Stimulated activated memory B cell treated with anti-CD40 and anti-IgM and Interleukin-4, amounts not matched to agents 10 μg/mL and 1 μg/mL and 100 μg/mL, for 72 hours (primary cell): ENCODE results near the gene UBASH3A.
A peak's percentile ranks its signal among the peaks of the same experiment; 100 is the strongest.
"Not testable (repeated sequence)": the region's sequence is repeated elsewhere in the genome, so short reads cannot be mapped to it uniquely, and the experiment has no call there.

Experiments used
- ATAC-seq: fragments of 150-1000 bp; cut with Tn5 transposase; 2 replicates; pipeline ENCODE4 v1.10.0; 2021
- H3K27ac Mint-ChIP-seq: one replicate; pipeline ENCODE4 v1.8.0; 2022; ENCODE audit warnings: mild to moderate bottlenecking, mixed read lengths
- H3K27me3 Mint-ChIP-seq: one replicate; pipeline ENCODE4 v1.8.0; 2022; ENCODE audit warnings: mixed read lengths
- H3K36me3 Mint-ChIP-seq: one replicate; pipeline ENCODE4 v1.8.0; 2022; ENCODE audit warnings: mixed read lengths
- H3K4me1 Mint-ChIP-seq: one replicate; pipeline ENCODE4 v1.8.0; 2022; ENCODE audit warnings: mixed read lengths
- H3K4me3 Mint-ChIP-seq: one replicate; pipeline ENCODE4 v1.8.0; 2022; ENCODE audit warnings: mild to moderate bottlenecking, moderate library complexity, mixed read lengths
- H3K9me3 Mint-ChIP-seq: one replicate; pipeline ENCODE4 v1.8.0; 2022; ENCODE audit warnings: mixed read lengths

Gene UBASH3A

DNA sequence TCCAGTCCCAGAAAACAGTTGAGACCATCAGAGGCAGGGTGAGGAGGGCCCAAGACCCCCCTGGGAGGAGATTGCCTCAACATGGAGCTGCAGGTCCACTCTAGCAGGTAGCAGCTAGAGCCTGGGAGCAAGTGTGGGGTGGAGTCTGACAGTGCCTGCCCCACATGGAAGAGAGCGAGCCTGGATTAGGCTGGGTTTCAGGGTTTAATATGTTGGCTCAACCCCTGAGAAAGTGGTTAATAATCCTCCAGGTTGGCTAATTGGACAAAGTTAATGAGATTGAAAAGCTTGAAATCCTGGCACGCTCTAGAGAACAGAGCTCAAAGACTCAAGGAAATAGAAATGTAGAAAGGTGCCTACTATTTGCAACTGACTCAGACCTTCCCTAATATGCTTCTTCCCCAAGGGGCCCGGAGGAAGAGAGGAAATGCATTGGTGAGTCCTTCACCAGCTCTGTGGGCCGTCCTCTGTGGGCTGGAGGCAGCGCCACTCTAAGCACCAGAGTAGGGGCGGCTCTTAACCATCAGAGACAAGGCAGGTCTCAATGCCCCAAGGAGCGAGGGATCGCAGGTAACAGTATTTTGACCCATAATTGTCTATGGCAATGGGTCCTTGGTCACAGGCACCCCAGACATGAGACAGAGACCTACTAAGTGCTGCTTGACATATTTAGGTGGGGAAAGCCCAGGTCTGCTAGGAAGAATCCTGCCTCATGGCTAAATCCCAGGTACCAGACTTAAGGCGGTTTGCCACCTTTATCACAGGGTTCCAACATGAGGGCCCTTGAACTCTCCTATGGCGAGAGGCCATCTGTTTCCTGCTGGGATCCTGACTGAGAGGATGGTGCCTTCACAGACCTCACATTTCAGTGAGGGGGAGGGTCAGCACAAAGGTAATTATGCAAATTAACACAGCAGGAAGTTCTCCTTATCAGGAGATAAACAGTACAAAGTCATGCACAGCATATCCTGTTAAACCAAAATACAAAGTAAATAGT lies 58.5 kb downstream of the UBASH3A start:
- no peaks in the 10 kb centered on the region for H3K27me3 Mint-ChIP-seq
- H3K4me3 Mint-ChIP-seq: peak overlapping the region; percentile 11
- H3K9me3 Mint-ChIP-seq: peaks cover 6% of the 10 kb centered on the region
- H3K4me1 Mint-ChIP-seq: peaks cover 70% of the 10 kb centered on the region
- H3K27ac Mint-ChIP-seq: peak overlapping the region; percentile 85
- H3K36me3 Mint-ChIP-seq: no peaks in the 10 kb centered on the region
- no peak for ATAC-seq

DNA sequence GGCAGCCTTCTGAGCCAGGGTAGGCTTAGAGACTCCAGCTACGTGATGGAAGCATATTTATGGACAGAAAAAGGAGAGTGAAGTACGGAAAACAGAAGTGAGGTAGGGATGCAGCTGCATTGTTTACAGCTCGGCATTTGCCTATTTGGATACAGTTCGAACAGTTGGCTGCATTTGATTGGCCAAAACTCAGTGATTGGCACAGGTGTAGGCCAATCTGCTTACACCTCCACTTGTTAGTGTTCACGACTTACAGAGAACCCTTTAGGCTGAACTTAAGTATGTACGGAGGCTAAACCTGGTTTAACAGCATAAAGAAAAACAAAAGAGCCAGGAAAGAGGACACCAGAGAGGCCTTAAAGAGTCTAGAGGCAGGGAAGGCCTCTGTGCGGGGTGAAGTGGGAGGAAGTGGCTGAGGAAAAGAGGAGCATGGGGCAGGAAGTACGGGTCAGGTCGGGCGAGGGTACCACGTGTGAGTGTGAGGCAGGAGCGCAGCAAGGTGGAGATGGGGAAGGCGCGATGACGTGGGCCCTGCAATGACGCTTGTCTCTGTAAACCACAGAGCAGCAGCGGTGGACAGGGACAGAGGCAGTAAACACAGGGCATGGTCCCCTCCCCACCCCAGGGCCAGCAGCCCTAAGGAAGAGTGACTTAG lies 60.3 kb downstream of the UBASH3A start:
- Mint-ChIP-seq H3K27ac (peak overlapping the region; percentile 85), H3K4me1 (peaks cover 88% of the 10 kb centered on the region), H3K9me3 (peaks cover 6% of the 10 kb centered on the region), H3K27me3 (no peaks in the 10 kb centered on the region), H3K4me3 (peak overlapping the region; percentile 29), H3K36me3 (no peaks in the 10 kb centered on the region)
- no peak for ATAC-seq

DNA sequence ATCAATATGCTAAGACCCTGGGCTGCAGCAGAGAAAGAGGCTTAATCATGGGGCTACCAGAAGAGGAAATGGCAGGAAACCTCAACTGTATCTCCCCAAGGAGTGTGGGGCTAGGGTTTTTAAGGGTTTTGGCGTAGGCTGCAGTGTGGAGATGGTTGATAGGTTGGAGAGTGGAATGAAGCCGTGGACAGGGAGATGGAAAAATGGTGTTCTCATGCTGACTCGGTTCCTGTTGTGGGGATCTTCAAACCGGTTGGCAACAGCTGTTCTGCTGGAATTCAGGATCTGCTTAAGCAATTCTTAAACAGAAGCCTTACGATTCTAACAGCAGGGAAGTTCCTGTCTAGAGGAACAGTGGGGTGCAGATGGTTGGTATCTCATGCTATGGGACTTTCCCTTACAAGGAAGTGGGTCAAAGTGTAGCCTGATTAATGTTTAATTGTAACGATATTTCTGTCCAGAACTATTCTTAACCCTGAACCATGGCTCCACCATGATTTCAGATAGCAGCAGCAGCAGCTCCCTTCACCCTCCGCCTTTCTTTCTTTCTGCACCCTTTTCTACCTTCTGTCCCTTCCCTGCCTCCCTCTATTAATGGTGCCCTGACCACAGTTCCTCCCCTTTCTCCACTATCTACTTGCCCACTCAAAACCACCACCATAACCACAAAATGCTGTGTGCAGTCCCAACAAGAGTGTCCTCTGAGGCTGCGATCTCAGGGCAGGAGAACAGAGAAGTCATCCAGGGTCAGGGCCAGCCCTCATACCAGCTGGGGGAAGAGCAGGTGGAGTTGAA lies 61.5 kb downstream of the UBASH3A start:
- H3K4me3 Mint-ChIP-seq: peak overlapping the region; percentile 30
- peak; percentile 69 for ATAC-seq
- no peaks in the 10 kb centered on the region for H3K27me3 Mint-ChIP-seq
- peak overlapping the region; percentile 85 for H3K27ac Mint-ChIP-seq
- peaks cover 6% of the 10 kb centered on the region for H3K9me3 Mint-ChIP-seq
- peaks cover 89% of the 10 kb centered on the region for H3K4me1 Mint-ChIP-seq
- no peaks in the 10 kb centered on the region for H3K36me3 Mint-ChIP-seq

DNA sequence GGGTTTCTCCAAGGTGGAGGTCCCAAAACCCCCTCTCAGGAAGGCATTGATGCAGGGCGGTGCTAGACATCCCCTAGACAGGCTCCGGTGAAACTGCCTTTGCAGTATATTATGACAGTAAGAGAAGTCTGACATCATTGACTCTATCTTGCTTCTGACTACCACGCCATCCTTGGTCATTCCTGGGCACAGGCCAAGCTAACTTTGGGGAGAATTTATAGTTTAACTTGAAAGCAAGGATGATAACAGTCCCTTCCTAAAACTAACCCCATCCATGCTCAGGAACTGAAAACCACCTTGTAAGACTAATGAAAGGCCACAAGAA lies 62.1 kb downstream of the UBASH3A start:
- no peak overlapping the region for H3K4me3 Mint-ChIP-seq
- ATAC-seq: no peak
- H3K36me3 Mint-ChIP-seq: no peaks in the 10 kb centered on the region
- H3K27me3 Mint-ChIP-seq: no peaks in the 10 kb centered on the region
- peaks cover 84% of the 10 kb centered on the region for H3K4me1 Mint-ChIP-seq
- peak overlapping the region; percentile 85 for H3K27ac Mint-ChIP-seq
- peaks cover 6% of the 10 kb centered on the region for H3K9me3 Mint-ChIP-seq

DNA sequence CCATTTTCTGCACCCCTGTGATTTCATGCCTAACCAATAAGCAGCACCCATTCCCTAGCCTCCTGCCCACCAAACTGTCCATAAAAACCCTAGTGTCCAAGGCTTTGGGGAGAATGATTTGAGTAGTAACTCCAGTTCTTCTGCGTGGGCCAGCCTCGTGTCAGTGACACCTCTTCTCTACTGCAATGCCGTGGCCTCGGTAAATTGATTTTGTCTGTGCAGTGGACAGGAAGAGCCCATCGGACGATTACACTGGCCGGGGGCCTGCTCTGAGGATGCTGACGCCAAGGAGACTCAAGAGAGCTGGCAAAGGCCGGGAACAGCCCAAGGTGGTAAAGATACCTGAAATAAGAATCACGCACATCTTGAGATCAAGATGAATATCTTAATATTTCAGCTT lies 63.0 kb downstream of the UBASH3A start:
- Mint-ChIP-seq H3K9me3 (peaks cover 6% of the 10 kb centered on the region), H3K36me3 (no peaks in the 10 kb centered on the region), H3K27ac (peak overlapping the region; percentile 57), H3K4me1 (peaks cover 81% of the 10 kb centered on the region), H3K27me3 (no peaks in the 10 kb centered on the region), H3K4me3 (no peak overlapping the region)
- no peak for ATAC-seq

DNA sequence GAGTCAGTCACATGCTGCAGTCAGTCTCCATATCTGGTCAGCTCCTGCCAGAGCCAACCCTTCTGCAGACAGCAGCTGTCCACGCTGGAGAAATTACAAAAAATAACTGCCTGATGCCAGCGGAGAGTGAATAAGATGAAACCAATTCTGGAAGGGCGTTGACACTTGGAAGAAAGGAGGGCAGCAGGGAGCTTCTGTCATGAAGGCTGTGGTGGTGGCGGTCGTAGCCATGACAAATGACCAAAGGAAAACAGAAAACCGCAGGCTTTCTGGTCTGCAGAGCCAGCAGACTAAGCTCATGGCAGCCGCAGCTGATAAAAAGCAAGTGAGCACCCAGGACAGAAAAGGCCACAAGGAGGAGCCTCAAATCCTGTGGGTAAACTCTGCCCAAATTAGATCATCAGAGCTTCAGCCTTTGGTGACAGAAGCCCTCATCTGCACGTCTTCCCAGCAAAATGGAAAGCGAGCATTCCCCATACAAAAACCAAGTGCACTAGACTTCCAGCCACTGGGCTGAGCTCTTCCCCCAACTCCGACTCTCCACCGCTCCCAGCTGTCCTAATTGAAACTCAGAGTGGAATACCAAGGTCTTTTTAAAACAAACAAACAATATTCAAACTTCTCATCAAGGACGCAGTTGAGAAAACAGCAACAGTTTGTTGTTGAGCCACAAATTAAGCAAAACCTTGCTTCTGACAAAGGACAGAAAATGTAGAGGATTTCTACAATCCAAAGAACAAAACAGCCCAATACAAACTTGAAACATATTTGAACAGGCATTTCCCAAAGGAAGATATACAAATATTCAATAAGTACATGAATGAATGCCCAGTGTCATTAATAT lies 63.7 kb downstream of the UBASH3A start:
- H3K27me3 Mint-ChIP-seq: no peaks in the 10 kb centered on the region
- H3K4me3 Mint-ChIP-seq: no peak overlapping the region
- no peaks in the 10 kb centered on the region for H3K36me3 Mint-ChIP-seq
- peaks cover 6% of the 10 kb centered on the region for H3K9me3 Mint-ChIP-seq
- no peak for ATAC-seq
- H3K4me1 Mint-ChIP-seq: peaks cover 81% of the 10 kb centered on the region
- H3K27ac Mint-ChIP-seq: peak overlapping the region; percentile 57

DNA sequence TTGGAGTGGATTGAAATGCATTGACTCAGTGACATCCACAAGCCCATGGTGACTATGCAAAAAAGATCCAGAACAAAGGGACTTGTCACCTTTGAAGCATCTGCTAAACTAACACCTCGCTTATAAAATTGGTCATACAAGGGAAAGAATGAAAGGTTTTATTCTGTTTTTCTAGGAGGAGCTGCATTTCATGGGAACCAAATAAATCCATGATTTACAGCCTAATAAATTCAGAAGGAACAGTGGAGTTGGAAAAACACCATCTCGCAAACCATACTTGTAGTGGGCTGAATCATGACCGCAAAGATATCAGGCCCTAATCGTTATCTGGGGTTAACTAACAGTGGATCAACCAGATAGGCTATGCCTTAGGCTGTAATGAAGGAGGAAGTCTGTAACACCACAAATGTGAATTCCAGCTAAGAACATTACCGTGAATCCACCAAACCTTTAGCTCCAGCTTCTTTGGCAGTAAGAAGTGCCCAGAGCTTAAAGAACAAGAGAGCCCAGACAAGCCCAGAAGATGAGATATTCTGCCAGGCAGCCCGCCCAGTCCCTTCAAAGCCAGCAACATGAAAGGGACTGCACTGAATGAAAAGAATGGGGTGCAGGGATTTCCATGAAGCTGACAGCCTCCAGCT lies 64.9 kb downstream of the UBASH3A start:
- no peak overlapping the region for H3K4me3 Mint-ChIP-seq
- H3K9me3 Mint-ChIP-seq: peaks cover 6% of the 10 kb centered on the region
- peaks cover 70% of the 10 kb centered on the region for H3K4me1 Mint-ChIP-seq
- H3K27me3 Mint-ChIP-seq: peaks cover 1% of the 10 kb centered on the region
- H3K36me3 Mint-ChIP-seq: no peaks in the 10 kb centered on the region
- H3K27ac Mint-ChIP-seq: peak overlapping the region; percentile 66
- no peak for ATAC-seq

DNA sequence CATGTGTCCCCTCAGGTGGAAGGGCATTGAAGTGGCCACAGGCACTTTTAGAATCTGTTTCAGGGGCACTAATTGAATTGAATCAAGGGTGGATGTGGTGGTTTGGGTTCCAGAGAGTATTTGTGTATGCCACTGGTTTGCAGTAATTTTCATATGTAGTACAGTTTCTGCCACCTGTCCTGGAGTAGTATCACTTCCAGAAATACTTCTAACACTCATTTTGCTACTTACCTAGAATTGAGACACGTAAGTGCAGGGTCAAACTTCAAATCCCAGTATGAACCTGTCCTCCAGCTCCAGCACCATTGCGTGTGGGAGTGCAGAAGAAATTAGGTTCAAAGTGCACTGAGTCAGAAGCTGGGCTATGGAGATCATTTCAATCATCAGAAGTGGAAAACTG lies 65.6 kb downstream of the UBASH3A start:
- Mint-ChIP-seq H3K4me1 (peaks cover 70% of the 10 kb centered on the region), H3K27me3 (peaks cover 8% of the 10 kb centered on the region), H3K36me3 (no peaks in the 10 kb centered on the region), H3K9me3 (no peaks in the 10 kb centered on the region), H3K27ac (peak overlapping the region; percentile 66), H3K4me3 (no peak overlapping the region)
- peak; percentile 65 for ATAC-seq

DNA sequence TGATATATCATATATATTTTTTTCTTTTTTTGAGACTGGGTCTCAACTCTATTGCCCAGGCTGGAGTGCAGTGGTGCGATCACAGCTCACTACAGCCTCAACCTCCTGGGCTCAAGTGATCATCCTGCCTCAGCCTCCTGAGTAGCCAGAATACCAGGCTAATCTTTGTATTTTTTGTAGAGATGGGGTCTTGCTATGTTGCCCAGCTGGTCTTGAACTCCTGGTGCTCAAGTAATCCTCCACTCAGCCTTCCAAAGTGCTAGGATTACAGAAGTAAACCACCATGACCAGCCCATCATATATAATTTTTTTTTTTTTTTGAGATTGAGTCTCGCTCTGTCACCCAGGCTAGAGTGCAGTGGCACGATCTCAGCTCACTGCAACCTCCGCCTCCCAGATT lies 66.0 kb downstream of the UBASH3A start:
- Mint-ChIP-seq H3K4me1 (peaks cover 70% of the 10 kb centered on the region), H3K27me3 (peaks cover 12% of the 10 kb centered on the region), H3K27ac (peak overlapping the region; percentile 66)
- not testable (repeated sequence) for H3K9me3 Mint-ChIP-seq, H3K36me3 Mint-ChIP-seq, ATAC-seq, H3K4me3 Mint-ChIP-seq

DNA sequence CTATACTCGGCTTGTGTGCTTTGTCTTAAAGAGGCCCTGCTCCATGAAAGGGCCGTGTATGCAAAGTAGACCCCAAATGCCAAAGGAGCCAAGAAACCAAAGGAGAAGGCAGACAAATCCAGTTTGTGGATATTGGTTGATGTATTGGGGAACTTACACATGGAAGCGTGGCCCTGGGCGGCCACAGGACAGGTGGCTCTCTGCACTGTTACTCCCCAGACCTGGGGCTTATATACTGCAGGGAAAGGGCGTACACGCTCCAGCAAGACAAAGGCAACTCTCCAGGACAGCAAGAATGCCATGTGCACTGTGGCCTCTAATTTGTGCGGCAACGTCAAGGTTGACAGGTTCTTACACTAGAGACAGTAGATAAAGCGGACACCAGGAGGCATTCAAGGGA lies 67.5 kb downstream of the UBASH3A start:
- no peak overlapping the region for H3K4me3 Mint-ChIP-seq
- no peaks in the 10 kb centered on the region for H3K36me3 Mint-ChIP-seq
- ATAC-seq: no peak
- H3K9me3 Mint-ChIP-seq: no peaks in the 10 kb centered on the region
- peaks cover 71% of the 10 kb centered on the region for H3K4me1 Mint-ChIP-seq
- H3K27ac Mint-ChIP-seq: peak overlapping the region; percentile 16
- H3K27me3 Mint-ChIP-seq: peaks cover 13% of the 10 kb centered on the region

DNA sequence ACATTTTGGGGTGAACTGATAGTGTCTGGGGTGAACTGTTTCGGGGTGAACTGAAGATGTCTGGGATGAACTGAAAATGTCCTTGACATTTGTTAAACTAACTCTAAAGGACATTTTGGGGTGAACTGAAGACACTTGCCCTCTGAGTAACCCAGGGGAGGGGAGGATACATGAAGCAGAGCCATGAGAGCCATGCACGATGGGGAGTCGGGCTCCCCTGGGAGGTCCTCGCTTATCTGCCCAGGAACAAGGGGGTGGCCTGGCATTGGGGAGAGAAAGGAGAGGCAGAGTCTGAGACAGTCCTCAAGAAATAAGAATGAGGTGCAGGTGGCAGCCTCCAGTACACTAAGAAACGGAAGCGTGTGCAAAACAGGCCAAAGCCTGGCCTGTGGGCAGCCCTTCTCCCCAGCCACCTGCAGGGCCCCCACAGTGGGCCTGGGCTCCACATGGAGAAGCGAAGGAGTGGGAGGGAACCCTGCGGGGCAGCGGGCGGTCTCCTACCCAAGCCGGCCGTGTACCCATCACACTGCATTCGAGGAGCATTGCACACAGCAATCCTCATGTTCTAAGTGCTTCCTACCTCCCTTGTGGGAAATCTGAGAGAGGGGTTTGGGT lies 68.1 kb downstream of the UBASH3A start:
- Mint-ChIP-seq H3K4me1 (peaks cover 74% of the 10 kb centered on the region), H3K4me3 (no peak overlapping the region), H3K27ac (peak overlapping the region; percentile 16), H3K36me3 (no peaks in the 10 kb centered on the region), H3K27me3 (peaks cover 13% of the 10 kb centered on the region), H3K9me3 (no peaks in the 10 kb centered on the region)
- ATAC-seq: no peak

DNA sequence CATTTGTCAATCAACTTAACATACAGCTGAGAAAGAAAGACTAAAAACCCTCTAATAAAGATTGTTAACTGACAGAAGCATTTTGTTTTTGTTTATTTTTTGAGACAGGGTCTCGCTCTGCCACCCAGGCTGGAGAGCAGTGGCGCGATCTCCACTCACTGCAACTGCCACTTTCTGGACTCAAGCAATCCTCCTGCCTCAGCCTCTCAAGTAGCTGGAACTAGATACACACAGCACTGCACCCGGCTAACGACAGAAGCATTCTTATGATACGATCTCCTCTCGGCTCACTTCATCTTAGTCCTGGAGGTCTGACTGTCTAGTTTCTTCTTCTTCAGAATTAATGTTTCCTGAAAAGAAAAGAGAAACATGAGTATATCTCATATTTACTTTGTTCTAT lies 68.8 kb downstream of the UBASH3A start:
- no peak overlapping the region for H3K4me3 Mint-ChIP-seq
- ATAC-seq: no peak
- peaks cover 13% of the 10 kb centered on the region for H3K27me3 Mint-ChIP-seq
- no peaks in the 10 kb centered on the region for H3K36me3 Mint-ChIP-seq
- peaks cover 69% of the 10 kb centered on the region for H3K4me1 Mint-ChIP-seq
- H3K9me3 Mint-ChIP-seq: no peaks in the 10 kb centered on the region
- peak overlapping the region; percentile 16 for H3K27ac Mint-ChIP-seq

DNA sequence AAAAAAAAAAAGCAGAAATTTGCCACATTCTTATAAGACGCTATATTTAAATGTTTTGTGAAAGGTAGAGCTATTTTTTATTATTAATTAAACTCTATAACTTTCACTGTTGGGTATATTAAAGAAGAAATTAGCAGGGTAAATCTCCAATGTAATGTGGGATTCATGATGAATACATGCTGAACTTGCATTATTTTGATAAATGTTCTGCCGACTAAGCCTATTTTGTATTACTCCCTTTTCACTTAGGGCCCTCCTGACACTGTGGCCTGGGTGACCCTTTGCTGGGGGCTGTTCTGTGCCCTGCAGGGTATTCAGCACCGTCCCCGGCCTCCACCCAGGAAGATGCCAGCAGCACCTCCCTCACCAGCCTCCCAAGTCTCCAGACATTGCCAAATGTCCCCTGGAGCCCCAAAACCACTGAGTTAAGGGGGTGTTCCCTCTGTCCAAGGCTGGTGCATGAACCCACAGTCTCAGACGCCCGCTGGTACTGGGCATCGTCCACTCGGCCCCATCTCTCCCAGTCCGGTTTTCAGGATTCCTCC lies 69.9 kb downstream of the UBASH3A start:
- peak overlapping the region; percentile 54 for H3K4me3 Mint-ChIP-seq
- peaks cover 63% of the 10 kb centered on the region for H3K4me1 Mint-ChIP-seq
- H3K9me3 Mint-ChIP-seq: no peaks in the 10 kb centered on the region
- H3K36me3 Mint-ChIP-seq: no peaks in the 10 kb centered on the region
- peak overlapping the region; percentile 90 for H3K27ac Mint-ChIP-seq
- ATAC-seq: no peak
- H3K27me3 Mint-ChIP-seq: peaks cover 13% of the 10 kb centered on the region
